ENCODE measurements around the gene SLFN12.

The SLFN12 gene

DNA sequence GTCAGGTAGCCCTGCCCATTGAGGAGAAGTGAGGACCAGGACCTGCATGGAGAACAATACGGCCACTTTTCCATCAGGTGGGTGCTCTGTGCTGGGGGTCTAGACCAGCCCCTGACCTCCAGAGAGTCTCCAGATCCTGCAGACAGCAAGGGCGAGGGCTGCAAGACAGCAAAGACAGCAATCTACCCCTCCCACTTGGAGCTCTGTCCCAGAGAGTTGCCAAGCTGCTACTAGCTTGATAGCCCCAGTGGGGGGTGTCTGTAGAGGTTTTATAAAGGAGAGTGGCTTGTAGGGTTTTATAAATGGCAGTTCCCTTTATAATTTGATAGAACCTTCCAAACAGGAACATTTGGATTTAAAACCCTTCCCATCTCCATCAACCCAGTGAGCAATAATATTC is 42.1 kb downstream of the SLFN12 start:
- Histone ChIP-seq H3K4me1 (ENCODE audit: control insufficient read depth, insufficient read depth, low read length) (no peaks in the 10 kb centered on the region), H3K36me3 (ENCODE audit: control insufficient read depth in 2 of 2, insufficient read depth in 1 of 2, low read length in 2 of 2) (no peaks in the 10 kb centered on the region), H3K27ac (ENCODE audit: extremely low read depth, low read depth, low read length) (no peak overlapping the region), H3K4me3 (ENCODE audit: low read depth, low read length) (no peak overlapping the region), H3K9me3 (ENCODE audit: control insufficient read depth, insufficient read depth, low read depth, low read length) (no peaks in the 10 kb centered on the region; the same call in 1 of the 2 replicates)
- CTCF ChIA-PET, result no interaction called here
- no peak for TF ChIP-seq PRDM2 (tag by site-specific recombination; IDR thresholded peaks at IDR 0.05; ENCODE audit: borderline replicate concordance)
- no peak for TF ChIP-seq ZNF202 (tag by site-specific recombination; IDR thresholded peaks at IDR 0.05; ENCODE audit: borderline replicate concordance)
- TF ChIP-seq ZNF677 (tag by site-specific recombination; IDR thresholded peaks at IDR 0.05), result no peak
- TF ChIP-seq ZNF335 (tag by site-specific recombination; conservative IDR thresholded peaks at IDR 0.05), result no peak
- TF ChIP-seq GLIS1 (tag by site-specific recombination; IDR thresholded peaks at IDR 0.05), result no peak
- TF ChIP-seq ZNF366 (tag by site-specific recombination; conservative IDR thresholded peaks at IDR 0.05), result no peak
- no peak for TF ChIP-seq ZSCAN23 (tag by site-specific recombination; IDR thresholded peaks at IDR 0.05)
- no peak for TF ChIP-seq REPIN1 (tag by site-specific recombination; IDR thresholded peaks at IDR 0.05; ENCODE audit: low read depth)
- TF ChIP-seq ZNF623 (tag by site-specific recombination; IDR thresholded peaks at IDR 0.05), result no peak
- no peak for TF ChIP-seq ZNF785 (tag by site-specific recombination; IDR thresholded peaks at IDR 0.05)
- no peak for TF ChIP-seq PRDM1 (tag by site-specific recombination; IDR thresholded peaks at IDR 0.05)
- TF ChIP-seq, protein P1, sequence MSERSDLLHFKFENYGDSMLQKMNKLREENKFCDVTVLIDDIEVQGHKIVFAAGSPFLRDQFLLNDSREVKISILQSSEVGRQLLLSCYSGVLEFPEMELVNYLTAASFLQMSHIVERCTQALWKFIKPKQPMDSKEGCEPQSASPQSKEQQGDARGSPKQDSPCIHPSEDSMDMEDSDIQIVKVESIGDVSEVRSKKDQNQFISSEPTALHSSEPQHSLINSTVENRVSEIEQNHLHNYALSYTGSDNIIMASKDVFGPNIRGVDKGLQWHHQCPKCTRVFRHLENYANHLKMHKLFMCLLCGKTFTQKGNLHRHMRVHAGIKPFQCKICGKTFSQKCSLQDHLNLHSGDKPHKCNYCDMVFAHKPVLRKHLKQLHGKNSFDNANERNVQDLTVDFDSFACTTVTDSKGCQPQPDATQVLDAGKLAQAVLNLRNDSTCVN (tag by site-specific recombination; optimal IDR thresholded peaks at IDR 0.05), result no peak
- no peak for TF ChIP-seq OVOL3 (tag by site-specific recombination; IDR thresholded peaks at IDR 0.05)
- TF ChIP-seq, protein P2, sequence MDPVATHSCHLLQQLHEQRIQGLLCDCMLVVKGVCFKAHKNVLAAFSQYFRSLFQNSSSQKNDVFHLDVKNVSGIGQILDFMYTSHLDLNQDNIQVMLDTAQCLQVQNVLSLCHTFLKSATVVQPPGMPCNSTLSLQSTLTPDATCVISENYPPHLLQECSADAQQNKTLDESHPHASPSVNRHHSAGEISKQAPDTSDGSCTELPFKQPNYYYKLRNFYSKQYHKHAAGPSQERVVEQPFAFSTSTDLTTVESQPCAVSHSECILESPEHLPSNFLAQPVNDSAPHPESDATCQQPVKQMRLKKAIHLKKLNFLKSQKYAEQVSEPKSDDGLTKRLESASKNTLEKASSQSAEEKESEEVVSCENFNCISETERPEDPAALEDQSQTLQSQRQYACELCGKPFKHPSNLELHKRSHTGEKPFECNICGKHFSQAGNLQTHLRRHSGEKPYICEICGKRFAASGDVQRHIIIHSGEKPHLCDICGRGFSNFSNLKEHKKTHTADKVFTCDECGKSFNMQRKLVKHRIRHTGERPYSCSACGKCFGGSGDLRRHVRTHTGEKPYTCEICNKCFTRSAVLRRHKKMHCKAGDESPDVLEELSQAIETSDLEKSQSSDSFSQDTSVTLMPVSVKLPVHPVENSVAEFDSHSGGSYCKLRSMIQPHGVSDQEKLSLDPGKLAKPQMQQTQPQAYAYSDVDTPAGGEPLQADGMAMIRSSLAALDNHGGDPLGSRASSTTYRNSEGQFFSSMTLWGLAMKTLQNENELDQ (tag by site-specific recombination; IDR thresholded peaks at IDR 0.05; ENCODE audit: low read depth), result no peak
- TF ChIP-seq ZSCAN30 (tag by site-specific recombination; IDR thresholded peaks at IDR 0.05), result no peak
- no peak for TF ChIP-seq ZNF112 (tag by site-specific recombination; IDR thresholded peaks at IDR 0.05)
- no peak for TF ChIP-seq SCRT2 (tag by site-specific recombination; IDR thresholded peaks at IDR 0.05)
- TF ChIP-seq WT1 (tag by site-specific recombination; IDR thresholded peaks at IDR 0.05), result no peak
- no peak for TF ChIP-seq ZNF791 (tag by site-specific recombination; IDR thresholded peaks at IDR 0.05)
- POLR2A ChIA-PET, result no interaction called here
